Measurements from ENCODE around the gene GPR149. TPM values are rescaled to one million over a fixed set of nuclear protein-coding genes. Genes with fewer than 3 reads are reported as not detected.

The GPR149 gene
- total and polyA plus RNA-seq, 8 donors = not detected

DNA sequence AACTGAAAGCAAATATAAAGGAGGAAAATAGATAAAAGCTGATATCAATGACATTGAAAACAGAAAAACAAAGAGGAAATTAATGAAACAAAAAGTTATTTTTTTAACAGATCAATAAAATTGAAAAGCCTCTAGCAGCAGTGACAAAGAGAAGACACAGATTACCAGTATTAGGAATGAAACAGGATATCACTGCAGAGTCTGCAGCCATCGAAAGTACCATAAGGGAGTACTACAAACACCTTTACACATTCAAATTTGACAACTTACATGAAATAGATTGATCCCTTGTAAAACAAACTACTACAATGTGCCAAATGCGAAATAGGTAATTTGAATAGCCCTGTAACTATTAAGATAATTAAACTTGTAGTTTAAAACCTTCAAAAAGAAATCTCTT, 80.8 kb downstream of the GPR149 start:
- ATAC-seq (no peak), DNase-seq (no peak)
- H3K4me1 ChIP-seq = no peaks in the 10 kb centered on the region
- TF ChIP-seq, protein P1, sequence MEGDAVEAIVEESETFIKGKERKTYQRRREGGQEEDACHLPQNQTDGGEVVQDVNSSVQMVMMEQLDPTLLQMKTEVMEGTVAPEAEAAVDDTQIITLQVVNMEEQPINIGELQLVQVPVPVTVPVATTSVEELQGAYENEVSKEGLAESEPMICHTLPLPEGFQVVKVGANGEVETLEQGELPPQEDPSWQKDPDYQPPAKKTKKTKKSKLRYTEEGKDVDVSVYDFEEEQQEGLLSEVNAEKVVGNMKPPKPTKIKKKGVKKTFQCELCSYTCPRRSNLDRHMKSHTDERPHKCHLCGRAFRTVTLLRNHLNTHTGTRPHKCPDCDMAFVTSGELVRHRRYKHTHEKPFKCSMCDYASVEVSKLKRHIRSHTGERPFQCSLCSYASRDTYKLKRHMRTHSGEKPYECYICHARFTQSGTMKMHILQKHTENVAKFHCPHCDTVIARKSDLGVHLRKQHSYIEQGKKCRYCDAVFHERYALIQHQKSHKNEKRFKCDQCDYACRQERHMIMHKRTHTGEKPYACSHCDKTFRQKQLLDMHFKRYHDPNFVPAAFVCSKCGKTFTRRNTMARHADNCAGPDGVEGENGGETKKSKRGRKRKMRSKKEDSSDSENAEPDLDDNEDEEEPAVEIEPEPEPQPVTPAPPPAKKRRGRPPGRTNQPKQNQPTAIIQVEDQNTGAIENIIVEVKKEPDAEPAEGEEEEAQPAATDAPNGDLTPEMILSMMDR (IDR thresholded peaks at IDR 0.05) = no peak
- no peaks in the 10 kb centered on the region for H3K27me3 ChIP-seq
- H3K36me3 ChIP-seq = no peaks in the 10 kb centered on the region
- H3K4me3 ChIP-seq = no peak overlapping the region
- H3K9me3 ChIP-seq = no peaks in the 10 kb centered on the region
- intact Hi-C loops (cut with DNase I) = no loop called here
- H3K27ac ChIP-seq = no peak overlapping the region

DNA sequence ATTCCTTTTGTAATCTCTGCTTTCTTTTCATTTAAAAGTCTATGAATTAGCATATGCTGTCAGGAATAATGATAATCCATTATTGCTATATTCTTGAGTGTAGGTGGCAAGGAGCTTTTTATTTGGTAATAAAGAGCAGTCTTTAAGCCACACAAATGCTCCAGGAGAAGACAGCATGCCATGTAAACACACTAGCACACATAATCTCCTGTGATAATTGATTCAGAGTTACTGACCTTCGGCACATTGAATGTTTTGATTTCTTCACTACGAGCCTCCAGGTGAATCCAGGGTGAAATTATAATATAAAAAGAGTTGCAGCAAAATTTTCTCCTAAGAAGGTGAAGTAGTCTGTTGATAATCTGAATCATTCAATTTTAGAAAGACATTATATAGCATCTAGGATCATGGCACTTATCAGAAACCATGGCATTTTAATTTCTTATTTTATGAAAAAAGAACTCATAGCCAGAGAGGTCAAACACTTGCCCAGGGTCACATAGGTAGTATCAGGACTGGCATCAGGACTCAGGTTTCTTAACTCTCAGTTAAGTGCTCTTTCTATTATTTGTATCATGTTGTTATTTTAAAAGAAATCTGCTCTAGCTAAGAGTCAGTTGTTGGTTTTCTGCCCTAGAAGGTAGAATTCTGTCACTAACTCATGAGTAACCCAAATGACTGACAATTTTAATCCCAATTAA, 84.4 kb downstream of the GPR149 start:
- TF ChIP-seq, protein P1 (IDR thresholded peaks at IDR 0.05) = no peak
- Histone ChIP-seq H3K4me1 (no peaks in the 10 kb centered on the region), H3K4me3 (no peak overlapping the region), H3K36me3 (no peaks in the 10 kb centered on the region), H3K27me3 (no peaks in the 10 kb centered on the region), H3K9me3 (no peaks in the 10 kb centered on the region), H3K27ac (no peak overlapping the region)
- DNase-seq (no peak), ATAC-seq (no peak)
- intact Hi-C loops (cut with DNase I) = no loop called here

DNA sequence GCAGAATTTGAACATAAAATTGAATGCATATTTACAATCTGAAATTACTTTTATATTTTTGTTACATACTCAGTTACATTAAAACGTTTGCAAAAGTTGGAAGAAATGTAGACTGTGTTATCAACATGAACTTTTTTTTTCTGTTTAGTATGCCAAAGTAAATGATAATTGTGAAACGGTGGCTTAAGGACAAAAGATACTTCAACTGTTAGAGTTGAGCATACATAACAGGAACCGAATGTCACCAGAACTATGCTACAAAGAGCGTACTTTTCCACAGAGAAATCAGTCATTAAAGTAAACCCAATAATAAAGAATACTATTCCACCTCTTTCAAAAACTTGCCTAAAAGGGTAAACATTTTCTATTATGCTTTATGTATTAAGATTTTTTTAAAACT, 91.4 kb downstream of the GPR149 start:
- DNase-seq (peak in 1 of 4 donors; percentile 5), ATAC-seq (no peak)
- no peaks in the 10 kb centered on the region for H3K4me1 ChIP-seq
- TF ChIP-seq, protein P1 (IDR thresholded peaks at IDR 0.05) = no peak
- H3K27me3 ChIP-seq = no peaks in the 10 kb centered on the region
- intact Hi-C loops (cut with DNase I) = no loop called here
- no peak overlapping the region for H3K27ac ChIP-seq
- H3K4me3 ChIP-seq = no peak overlapping the region
- H3K36me3 ChIP-seq = no peaks in the 10 kb centered on the region
- no peaks in the 10 kb centered on the region for H3K9me3 ChIP-seq

DNA sequence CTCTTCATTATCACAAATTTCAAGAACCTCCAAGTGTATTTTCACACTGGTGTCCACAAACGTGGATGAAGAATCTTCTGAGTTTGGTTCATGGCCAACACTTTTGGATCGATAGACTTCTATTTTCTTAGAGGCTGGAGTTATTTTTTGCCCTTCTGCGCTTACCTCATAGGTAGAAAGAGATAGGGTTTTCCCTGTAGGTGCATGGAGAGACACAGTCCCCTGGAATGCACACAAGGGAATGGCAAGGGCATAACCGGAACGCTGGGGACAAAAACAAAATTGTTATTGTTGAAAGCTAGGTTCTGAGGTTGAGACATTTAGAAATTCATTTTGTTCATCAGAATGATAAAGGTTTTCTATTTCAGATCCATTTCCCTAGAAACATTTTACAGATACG, 92.0 kb downstream of the GPR149 start:
- Histone ChIP-seq H3K36me3 (no peaks in the 10 kb centered on the region), H3K27me3 (no peaks in the 10 kb centered on the region), H3K4me3 (no peak overlapping the region), H3K27ac (no peak overlapping the region), H3K4me1 (no peaks in the 10 kb centered on the region), H3K9me3 (no peaks in the 10 kb centered on the region)
- intact Hi-C loops (cut with DNase I) = no loop called here
- ATAC-seq = no peak
- DNase-seq = no peak
- TF ChIP-seq, protein P1 (IDR thresholded peaks at IDR 0.05) = no peak

DNA sequence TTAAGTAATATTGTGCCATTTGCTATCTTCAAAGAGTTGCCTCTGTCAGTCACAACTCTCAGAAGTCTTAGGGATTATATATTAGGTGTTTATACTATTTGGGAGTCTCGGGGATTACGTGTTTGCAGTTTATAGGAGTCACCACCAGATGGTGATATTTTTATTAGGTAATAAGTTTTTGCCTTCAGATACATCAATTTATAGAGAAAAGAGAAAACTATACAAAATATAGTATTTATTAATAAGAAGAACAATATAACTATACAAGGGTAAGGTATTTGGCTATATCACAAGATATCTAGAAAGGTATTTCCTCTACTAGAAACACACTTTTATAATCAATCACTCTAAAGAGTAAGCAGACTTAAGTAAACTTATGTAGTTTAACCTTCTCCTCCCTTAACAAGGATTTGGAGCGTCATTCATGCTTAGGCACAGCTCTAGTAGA, 95.0 kb downstream of the GPR149 start:
- Histone ChIP-seq H3K27ac (no peak overlapping the region), H3K4me3 (no peak overlapping the region), H3K36me3 (no peaks in the 10 kb centered on the region), H3K9me3 (no peaks in the 10 kb centered on the region), H3K4me1 (no peaks in the 10 kb centered on the region), H3K27me3 (no peaks in the 10 kb centered on the region)
- ATAC-seq (peak; percentile 71), DNase-seq (peak in 1 of 4 donors; percentile 36)
- intact Hi-C loops (cut with DNase I) = no loop called here
- TF ChIP-seq, protein P1 (IDR thresholded peaks at IDR 0.05) = peak; percentile 49 to 57
